GM06990 (cell line): ENCODE results near the gene CDK9.
"Not testable (repeated sequence)": the region's sequence is repeated elsewhere in the genome, so short reads cannot be mapped to it uniquely, and the experiment has no call there.

ENCODE experiments used
- DNase-seq: peaks from one replicate; pipeline ENCODE4 v3.0.0-alpha.2; 2011; ENCODE audit not compliant: insufficient read length; ENCODE audit errors: extremely low read depth
- H3K27me3 ChIP-seq: replicated peaks from 2 replicates; pipeline ENCODE4 v1.6.0; 2011; ENCODE audit warnings: low read length; ENCODE audit not compliant: control insufficient read depth, insufficient read depth
- H3K36me3 ChIP-seq: 2 replicates; pipeline ENCODE4 v1.5.1; 2011; ENCODE audit warnings: low read length; ENCODE audit not compliant: control insufficient read depth, insufficient read depth
- H3K4me3 ChIP-seq: replicated peaks from 2 replicates; pipeline ENCODE4 v1.5.1; 2011; ENCODE audit warnings: low read depth, mild to moderate bottlenecking, control low read depth, low read length
- TF ChIP-seq, protein P1 (sequence below): IDR thresholded peaks from 2 replicates; pipeline ENCODE4 v1.5.1; 2011; ENCODE audit warnings: low read length, control low read depth, mild to moderate bottlenecking, inconsistent platforms; ENCODE audit not compliant: insufficient read depth, poor library complexity, severe bottlenecking

The CDK9 gene

DNA sequence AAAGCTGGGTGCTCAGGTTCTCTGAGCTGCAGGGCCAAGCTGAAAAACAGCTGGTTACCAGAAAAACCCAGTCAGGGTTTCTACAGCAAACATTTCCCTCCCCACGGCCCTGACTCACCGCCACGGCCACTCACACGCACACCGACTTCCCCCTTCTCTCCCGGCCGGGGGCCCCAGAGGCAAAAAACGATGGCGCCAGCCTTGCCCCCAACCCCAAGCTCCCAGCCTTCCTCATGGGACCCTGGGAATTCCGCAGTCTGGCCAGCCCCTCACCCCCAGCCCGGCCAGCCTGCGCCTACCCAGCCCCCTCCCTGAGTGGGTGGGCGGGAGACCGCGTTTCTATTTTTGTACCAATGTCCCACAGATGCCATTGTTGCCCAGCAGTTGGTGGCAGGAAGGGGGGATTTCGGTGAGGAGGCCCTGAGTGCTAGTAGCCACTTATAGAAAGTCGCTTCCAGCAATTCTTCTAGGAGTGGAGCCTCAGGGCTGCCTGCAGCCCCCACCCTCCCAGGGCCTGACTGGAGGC is 50.2 kb downstream of the CDK9 start:
- Histone ChIP-seq H3K36me3 (no peaks in the 10 kb centered on the region), H3K27me3 (no peaks in the 10 kb centered on the region), H3K4me3 (no peak overlapping the region)
- no peak for DNase-seq
- TF ChIP-seq, protein P1, sequence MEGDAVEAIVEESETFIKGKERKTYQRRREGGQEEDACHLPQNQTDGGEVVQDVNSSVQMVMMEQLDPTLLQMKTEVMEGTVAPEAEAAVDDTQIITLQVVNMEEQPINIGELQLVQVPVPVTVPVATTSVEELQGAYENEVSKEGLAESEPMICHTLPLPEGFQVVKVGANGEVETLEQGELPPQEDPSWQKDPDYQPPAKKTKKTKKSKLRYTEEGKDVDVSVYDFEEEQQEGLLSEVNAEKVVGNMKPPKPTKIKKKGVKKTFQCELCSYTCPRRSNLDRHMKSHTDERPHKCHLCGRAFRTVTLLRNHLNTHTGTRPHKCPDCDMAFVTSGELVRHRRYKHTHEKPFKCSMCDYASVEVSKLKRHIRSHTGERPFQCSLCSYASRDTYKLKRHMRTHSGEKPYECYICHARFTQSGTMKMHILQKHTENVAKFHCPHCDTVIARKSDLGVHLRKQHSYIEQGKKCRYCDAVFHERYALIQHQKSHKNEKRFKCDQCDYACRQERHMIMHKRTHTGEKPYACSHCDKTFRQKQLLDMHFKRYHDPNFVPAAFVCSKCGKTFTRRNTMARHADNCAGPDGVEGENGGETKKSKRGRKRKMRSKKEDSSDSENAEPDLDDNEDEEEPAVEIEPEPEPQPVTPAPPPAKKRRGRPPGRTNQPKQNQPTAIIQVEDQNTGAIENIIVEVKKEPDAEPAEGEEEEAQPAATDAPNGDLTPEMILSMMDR = no peak

DNA sequence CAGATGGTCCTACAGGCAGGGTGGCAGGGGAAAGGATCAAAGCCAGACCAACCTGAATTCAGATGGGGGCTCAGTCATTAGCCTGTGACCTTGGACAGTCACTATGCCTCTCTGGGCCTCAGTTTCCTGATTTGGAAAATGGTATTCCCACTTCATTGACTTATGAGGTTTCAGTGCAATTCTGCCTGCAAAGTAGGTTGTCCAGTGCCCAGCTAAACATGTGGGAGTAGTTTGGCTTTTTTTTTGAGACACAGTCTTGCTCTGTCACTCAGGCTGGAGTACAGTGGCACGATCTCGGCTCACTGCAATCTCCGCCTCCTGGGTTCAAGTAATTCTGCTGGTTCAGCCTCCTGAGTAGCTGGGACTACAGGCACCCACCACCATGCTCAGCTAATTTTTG is 50.7 kb downstream of the CDK9 start:
- not testable (repeated sequence) for DNase-seq, H3K36me3 ChIP-seq, H3K4me3 ChIP-seq, H3K27me3 ChIP-seq

DNA sequence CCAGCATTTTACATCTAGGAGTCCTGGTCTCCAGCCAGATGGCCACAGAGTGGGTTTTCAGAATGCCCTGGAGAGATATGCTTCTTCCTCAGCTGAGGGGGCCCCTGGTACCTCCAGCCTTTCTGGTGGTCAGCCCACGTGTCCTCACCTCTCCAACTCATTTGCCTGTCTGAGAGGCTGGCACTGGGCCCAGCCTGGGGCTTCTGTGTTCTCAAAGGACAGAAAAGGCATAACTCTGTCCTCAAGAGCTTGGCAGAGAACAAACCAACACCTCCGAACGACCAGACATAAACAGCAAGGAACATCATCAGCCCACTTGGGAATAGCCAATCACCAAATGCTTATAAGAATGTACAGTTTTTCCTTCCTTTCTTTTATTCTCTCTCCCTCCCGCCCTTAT is 51.5 kb downstream of the CDK9 start:
- no peaks in the 10 kb centered on the region for H3K36me3 ChIP-seq
- H3K4me3 ChIP-seq = no peak overlapping the region
- no peaks in the 10 kb centered on the region for H3K27me3 ChIP-seq
- TF ChIP-seq, protein P1 = no peak
- no peak for DNase-seq

DNA sequence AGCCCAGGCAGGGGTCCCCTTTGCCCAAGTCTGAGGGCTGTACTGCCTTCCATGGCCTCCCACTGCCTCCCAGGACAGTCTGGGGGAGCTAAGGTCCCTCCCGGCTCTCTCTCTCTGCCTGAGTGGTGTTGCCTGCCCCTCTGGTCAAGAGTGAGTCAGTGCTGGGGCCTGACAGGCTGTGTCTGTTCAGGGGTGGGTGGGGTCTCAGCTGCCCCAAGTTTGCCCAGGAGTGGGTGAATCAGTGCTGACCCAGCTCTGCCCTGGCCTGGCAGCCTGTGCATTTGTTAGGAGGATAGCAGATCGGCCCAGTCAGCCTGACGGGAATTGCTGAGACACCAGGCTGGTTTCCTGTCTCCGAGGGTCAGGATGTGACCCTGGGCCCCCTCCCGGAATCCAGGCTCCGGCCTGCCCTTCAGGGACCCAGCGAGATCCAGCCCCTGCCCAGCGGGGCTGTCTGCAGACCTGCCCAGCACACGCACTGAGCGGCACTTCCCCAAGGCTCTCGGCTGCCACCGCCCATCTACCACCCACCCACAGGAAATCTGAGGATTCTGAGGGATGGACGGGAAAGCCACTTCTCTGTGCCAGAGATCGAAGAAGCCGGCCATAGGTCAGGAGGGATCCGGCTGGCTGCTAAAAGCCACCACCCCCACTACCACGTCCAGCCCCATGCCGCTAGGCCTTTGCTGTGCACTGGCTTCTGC is 52.7 kb downstream of the CDK9 start:
- H3K4me3 ChIP-seq = no peak overlapping the region
- no peaks in the 10 kb centered on the region for H3K36me3 ChIP-seq
- no peaks in the 10 kb centered on the region for H3K27me3 ChIP-seq
- TF ChIP-seq, protein P1 = no peak
- DNase-seq = no peak
